Measurements from ENCODE around the gene CASP5.
"Not testable (repeated sequence)": the region's sequence is repeated elsewhere in the genome, so short reads cannot be mapped to it uniquely, and the experiment has no call there.

The CASP5 gene

DNA sequence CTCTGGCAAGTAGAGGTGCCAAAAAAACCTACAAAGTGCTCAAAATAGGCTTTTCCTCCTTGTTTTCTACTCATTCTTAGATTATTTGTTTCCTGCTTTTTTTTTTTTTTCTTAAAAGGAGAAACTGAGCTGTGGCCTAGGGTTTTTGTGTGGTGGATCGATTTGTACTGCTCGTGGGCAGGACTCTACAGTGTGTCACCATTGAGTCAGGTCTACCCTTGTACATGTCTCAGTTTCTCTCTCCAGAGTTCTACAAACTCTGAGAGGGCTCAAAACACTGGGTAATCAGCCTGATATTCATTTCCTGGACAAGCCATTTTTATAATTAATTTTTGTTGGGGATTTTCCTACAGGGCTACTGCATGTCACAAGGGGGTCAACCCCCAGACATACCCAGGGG lies 49.4 kb downstream of the CASP5 start:
- Histone ChIP-seq H3K79me2 (ENCODE audit: low read length) (no peaks in the 10 kb centered on the region), H3K27me3 (ENCODE audit: low read depth, low read length) (no peaks in the 10 kb centered on the region), H3K9ac (ENCODE audit: low read length) (no peak overlapping the region), H3K4me1 (ENCODE audit: low read length) (peaks cover 2% of the 10 kb centered on the region; the same call in 1 of the 2 replicates), H3K27ac (ENCODE audit: low read length) (no peak overlapping the region), H4K20me1 (ENCODE audit: insufficient read depth, low read length) (no peaks in the 10 kb centered on the region), H2AFZ (ENCODE audit: low read depth, low read length) (no peak overlapping the region), H3K4me3 (ENCODE audit: low read length) (no peak overlapping the region), H3K4me2 (ENCODE audit: low read length) (no peak overlapping the region), H3K9me3 (ENCODE audit: insufficient read depth, low read length) (no peaks in the 10 kb centered on the region), H3K36me3 (replicated peaks; ENCODE audit: low read depth, low read length) (no peaks in the 10 kb centered on the region)
- no peak for TF ChIP-seq EZH2phosphoT487 (IDR thresholded peaks at IDR 0.05; ENCODE audit: low read depth)
- TF ChIP-seq, protein P1, sequence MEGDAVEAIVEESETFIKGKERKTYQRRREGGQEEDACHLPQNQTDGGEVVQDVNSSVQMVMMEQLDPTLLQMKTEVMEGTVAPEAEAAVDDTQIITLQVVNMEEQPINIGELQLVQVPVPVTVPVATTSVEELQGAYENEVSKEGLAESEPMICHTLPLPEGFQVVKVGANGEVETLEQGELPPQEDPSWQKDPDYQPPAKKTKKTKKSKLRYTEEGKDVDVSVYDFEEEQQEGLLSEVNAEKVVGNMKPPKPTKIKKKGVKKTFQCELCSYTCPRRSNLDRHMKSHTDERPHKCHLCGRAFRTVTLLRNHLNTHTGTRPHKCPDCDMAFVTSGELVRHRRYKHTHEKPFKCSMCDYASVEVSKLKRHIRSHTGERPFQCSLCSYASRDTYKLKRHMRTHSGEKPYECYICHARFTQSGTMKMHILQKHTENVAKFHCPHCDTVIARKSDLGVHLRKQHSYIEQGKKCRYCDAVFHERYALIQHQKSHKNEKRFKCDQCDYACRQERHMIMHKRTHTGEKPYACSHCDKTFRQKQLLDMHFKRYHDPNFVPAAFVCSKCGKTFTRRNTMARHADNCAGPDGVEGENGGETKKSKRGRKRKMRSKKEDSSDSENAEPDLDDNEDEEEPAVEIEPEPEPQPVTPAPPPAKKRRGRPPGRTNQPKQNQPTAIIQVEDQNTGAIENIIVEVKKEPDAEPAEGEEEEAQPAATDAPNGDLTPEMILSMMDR (IDR thresholded peaks at IDR 0.05; ENCODE audit: low read depth, low read length): no peak

DNA sequence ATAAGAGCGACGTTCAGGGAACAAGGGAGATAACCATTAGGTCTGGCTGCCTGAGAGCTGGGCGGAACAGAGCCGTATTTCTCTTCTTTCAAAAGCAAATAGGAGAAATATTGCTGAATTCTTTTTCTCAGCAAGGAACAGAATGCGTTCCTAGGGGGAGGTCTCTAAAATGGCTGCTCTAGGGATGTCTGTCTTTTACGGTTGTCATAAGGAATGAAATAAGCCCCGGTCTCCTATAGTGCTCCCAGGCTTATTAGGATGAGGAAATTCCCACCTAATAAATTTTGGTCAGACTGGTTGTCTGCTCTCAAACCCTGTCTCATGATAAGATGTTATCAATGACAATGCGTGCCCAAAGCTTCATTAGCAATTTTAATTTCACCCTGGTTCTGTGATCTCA lies 50.0 kb downstream of the CASP5 start:
- not testable (repeated sequence) for H3K4me3 ChIP-seq (ENCODE audit: low read length); H3K9me3 ChIP-seq (ENCODE audit: insufficient read depth, low read length); H3K79me2 ChIP-seq (ENCODE audit: low read length); H2AFZ ChIP-seq (ENCODE audit: low read depth, low read length); H3K27ac ChIP-seq (ENCODE audit: low read length); H3K36me3 ChIP-seq (replicated peaks; ENCODE audit: low read depth, low read length); H3K27me3 ChIP-seq (ENCODE audit: low read depth, low read length); H3K9ac ChIP-seq (ENCODE audit: low read length); H4K20me1 ChIP-seq (ENCODE audit: insufficient read depth, low read length); H3K4me1 ChIP-seq (ENCODE audit: low read length); H3K4me2 ChIP-seq (ENCODE audit: low read length)

DNA sequence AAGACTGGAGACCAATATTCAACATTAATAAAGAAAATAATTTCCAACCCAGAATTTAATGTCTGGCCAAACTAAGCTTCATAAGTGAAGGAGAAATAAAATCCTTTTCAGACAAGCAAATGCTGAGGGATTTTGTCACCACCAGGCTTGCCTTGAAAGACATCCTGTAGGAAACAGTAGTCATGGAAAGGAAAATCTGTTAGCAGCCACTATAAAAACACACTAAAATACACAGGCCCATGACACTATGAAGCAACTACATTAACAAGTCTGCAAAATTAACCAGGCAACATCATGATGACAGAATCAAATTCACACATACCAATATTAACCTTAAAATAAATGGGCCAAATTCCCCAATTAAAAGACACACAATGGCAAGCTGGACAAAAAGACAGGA lies 52.2 kb downstream of the CASP5 start:
- Histone ChIP-seq H3K9me3 (ENCODE audit: insufficient read depth, low read length) (no peaks in the 10 kb centered on the region), H3K27ac (ENCODE audit: low read length) (no peak overlapping the region), H3K4me1 (ENCODE audit: low read length) (peaks cover 11% of the 10 kb centered on the region; the same call in 1 of the 2 replicates), H3K79me2 (ENCODE audit: low read length) (no peaks in the 10 kb centered on the region), H3K9ac (ENCODE audit: low read length) (no peak overlapping the region), H3K36me3 (replicated peaks; ENCODE audit: low read depth, low read length) (no peaks in the 10 kb centered on the region), H3K4me3 (ENCODE audit: low read length) (no peak overlapping the region), H3K4me2 (ENCODE audit: low read length) (no peak overlapping the region), H3K27me3 (ENCODE audit: low read depth, low read length) (no peaks in the 10 kb centered on the region), H2AFZ (ENCODE audit: low read depth, low read length) (no peak overlapping the region), H4K20me1 (ENCODE audit: insufficient read depth, low read length) (no peaks in the 10 kb centered on the region)
- no peak for TF ChIP-seq EZH2phosphoT487 (IDR thresholded peaks at IDR 0.05; ENCODE audit: low read depth)
- TF ChIP-seq, protein P1 (IDR thresholded peaks at IDR 0.05; ENCODE audit: low read depth, low read length): no peak

DNA sequence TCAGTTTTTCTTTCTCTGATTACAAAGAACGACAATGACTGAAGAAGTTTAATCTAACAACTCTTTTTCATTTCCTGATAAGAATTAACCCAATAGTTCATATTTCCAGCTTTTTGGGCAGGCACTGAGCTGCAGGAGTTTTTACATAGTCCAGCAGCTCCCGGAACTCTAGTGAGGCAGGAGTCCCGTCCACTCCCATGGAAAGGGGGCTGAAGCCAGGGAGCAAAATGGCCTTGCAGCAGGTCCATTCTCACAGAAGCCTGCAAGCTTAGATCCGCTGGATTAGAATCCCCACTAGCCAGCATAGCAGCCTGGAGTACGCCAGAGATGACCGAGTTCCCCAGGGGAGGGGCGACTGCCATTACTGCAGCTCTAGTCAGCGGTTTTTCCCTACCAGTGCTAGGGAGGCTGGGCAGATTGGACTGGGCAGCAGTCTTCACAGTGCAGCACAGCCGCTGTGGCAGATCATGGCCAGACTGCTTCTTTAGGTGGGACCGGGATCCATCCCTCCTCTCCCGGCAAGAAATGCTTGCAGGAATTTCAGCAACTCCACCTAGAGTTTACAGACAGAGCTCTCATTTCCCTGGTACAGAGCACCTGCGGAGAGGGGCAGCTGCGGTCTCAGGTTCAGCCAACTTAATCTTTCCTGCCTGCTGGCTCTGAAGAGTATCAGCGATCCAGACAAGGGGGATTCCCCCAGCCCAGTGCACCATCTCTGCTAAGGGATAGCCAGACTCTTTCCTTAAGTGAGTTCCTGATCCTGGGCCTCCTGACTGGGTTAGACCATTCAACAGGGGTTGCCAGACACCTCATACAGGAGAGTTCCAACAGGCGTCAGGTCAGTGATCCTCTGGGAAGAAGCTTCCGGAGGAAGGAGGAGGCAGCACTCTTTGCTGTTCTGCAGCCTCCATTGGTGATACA lies 53.9 kb downstream of the CASP5 start:
- Histone ChIP-seq H3K27me3 (ENCODE audit: low read depth, low read length) (no peaks in the 10 kb centered on the region), H2AFZ (ENCODE audit: low read depth, low read length) (peak overlapping the region; percentile 86; the same call in 1 of the 2 replicates), H3K27ac (ENCODE audit: low read length) (no peak overlapping the region), H4K20me1 (ENCODE audit: insufficient read depth, low read length) (no peaks in the 10 kb centered on the region), H3K9ac (ENCODE audit: low read length) (no peak overlapping the region), H3K9me3 (ENCODE audit: insufficient read depth, low read length) (no peaks in the 10 kb centered on the region), H3K4me3 (ENCODE audit: low read length) (peak overlapping the region; percentile 75; the same call in 1 of the 2 replicates), H3K79me2 (ENCODE audit: low read length) (no peaks in the 10 kb centered on the region), H3K4me1 (ENCODE audit: low read length) (peaks cover 11% of the 10 kb centered on the region; the same call in 1 of the 2 replicates), H3K36me3 (replicated peaks; ENCODE audit: low read depth, low read length) (no peaks in the 10 kb centered on the region), H3K4me2 (ENCODE audit: low read length) (peak overlapping the region; percentile 66)
- TF ChIP-seq, protein P1 (IDR thresholded peaks at IDR 0.05; ENCODE audit: low read depth, low read length): no peak
- no peak for TF ChIP-seq EZH2phosphoT487 (IDR thresholded peaks at IDR 0.05; ENCODE audit: low read depth)
